ENCODE data around the gene ZSCAN20. TPM values are rescaled to one million over a fixed set of nuclear protein-coding genes. Genes with fewer than 3 reads are reported as not detected.
A peak's percentile ranks its signal among the peaks of the same experiment; 100 is the strongest.

Gene ZSCAN20
- total RNA-seq, 1 experiment from 2014 or later = 9.0 TPM

GRCh38 chr1:33428661-33429060 is 43.8 kb upstream of the ZSCAN20 start:
- H3K36me3 ChIP-seq (ENCODE audit: control insufficient read depth in 1 of 2, insufficient read depth in 2 of 2, low read length in 2 of 2) = peaks cover 3 to 38% of the 10 kb centered on the region in 2 experiments
- H4K20me1 ChIP-seq (ENCODE audit: insufficient read depth) = no peaks in the 10 kb centered on the region
- no peaks in the 10 kb centered on the region for H3K9me2 ChIP-seq (ENCODE audit: insufficient read depth)
- peaks cover 64 to 82% of the 10 kb centered on the region in 2 experiments for H3K4me1 ChIP-seq (ENCODE audit: control insufficient read depth in 1 of 2, insufficient read depth in 2 of 2, low read length in 2 of 2)
- RAD21 ChIA-PET (ENCODE audit: low non-redundant PET in 1 of 2, low total read pairs in 2 of 2, uncharacterized antibody in 2 of 2, unreplicated experiment in 2 of 2) = no interaction called here
- no peak for ATAC-seq
- CTCF ChIA-PET = no interaction called here
- no peak for DNase-seq (ENCODE audit: low read depth, low spot score)
- peak overlapping the region; percentile 74 for H3K9ac ChIP-seq (ENCODE audit: low read length)
- BruUV-seq (replicated peaks) = no TSS peak
- TF ChIP-seq CTCF (IDR thresholded peaks at IDR 0.05 in 2 of 3, conservative IDR thresholded peaks at IDR 0.05 in 1 of 3; ENCODE audit: borderline replicate concordance in 1 of 3, insufficient read depth in 1 of 3, low read depth in 2 of 3, low read length in 2 of 3) (no peak), POLR2A (IDR thresholded peaks at IDR 0.05; ENCODE audit: borderline replicate concordance, extremely low read depth, insufficient read depth, insufficient read length) (no peak), ATF3 (IDR thresholded peaks at IDR 0.05) (no peak), EZH2 (IDR thresholded peaks at IDR 0.05) (no peak), SP1 (IDR thresholded peaks at IDR 0.05; ENCODE audit: low read depth) (no peak), REST (IDR thresholded peaks at IDR 0.05; ENCODE audit: low read depth) (no peak), EGR1 (IDR thresholded peaks at IDR 0.05; ENCODE audit: low read depth) (no peak), POLR2AphosphoS5 (IDR thresholded peaks at IDR 0.05; ENCODE audit: low read depth, low read length) (no peak), JUND (IDR thresholded peaks at IDR 0.05) (no peak), ZNF274 (IDR thresholded peaks at IDR 0.05; ENCODE audit: low read depth, low read length) (no peak), SIN3A (IDR thresholded peaks at IDR 0.05; ENCODE audit: low read depth) (no peak), CBX3 (IDR thresholded peaks at IDR 0.05; ENCODE audit: low read depth) (no peak), ELF1 (IDR thresholded peaks at IDR 0.05; ENCODE audit: borderline replicate concordance, low read depth) (no peak), YY1 (IDR thresholded peaks at IDR 0.05; ENCODE audit: extremely low read depth, insufficient replicate concordance, low read depth, low read length) (no peak), ZBTB33 (IDR thresholded peaks at IDR 0.05; ENCODE audit: extremely low read depth, insufficient replicate concordance, low read length) (no peak), FOSL1 (IDR thresholded peaks at IDR 0.05; ENCODE audit: low read depth) (no peak), EZH2phosphoT487 (IDR thresholded peaks at IDR 0.05; ENCODE audit: borderline replicate concordance) (no peak), TCF7L2 (IDR thresholded peaks at IDR 0.05; ENCODE audit: borderline replicate concordance, extremely low read depth, insufficient read depth, insufficient read length) (no peak), CEBPB (IDR thresholded peaks at IDR 0.05; ENCODE audit: low read depth) (no peak)
- H2AFZ ChIP-seq (ENCODE audit: low read depth, low read length, poor library complexity, severe bottlenecking) = no peak overlapping the region
- intact Hi-C loops (cut with micrococcal nuclease) = no loop called here
- H3K27me3 ChIP-seq (ENCODE audit: insufficient read depth, low read length) = no peaks in the 10 kb centered on the region
- peaks cover 68% of the 10 kb centered on the region for H3K79me2 ChIP-seq (ENCODE audit: insufficient read depth, low read length)
- POLR2A ChIA-PET = no interaction called here
- H3K27ac ChIP-seq (ENCODE audit: low read depth, low read length) = 0 out of 2 replicates have a peak overlapping the region, but pooled peaks have one; percentile 18
- no peaks in the 10 kb centered on the region for H3K9me3 ChIP-seq (ENCODE audit: control insufficient read depth in 1 of 2, insufficient read depth in 1 of 2, low read depth in 1 of 2, low read length in 2 of 2)
- H3K4me3 ChIP-seq (replicated peaks in 1 of 2; ENCODE audit: low read depth in 1 of 2, low read length in 2 of 2) = peak overlapping the region; percentile 76 to 92
- H3K4me2 ChIP-seq (ENCODE audit: low read length) = peak overlapping the region; percentile 76

Data from HCT116 (cell line).